Ramos (cell line): ENCODE results near the gene ABITRAM.
"Not testable (repeated sequence)": the region's sequence is repeated elsewhere in the genome, so short reads cannot be mapped to it uniquely, and the experiment has no call there.

Source experiments
- in situ Hi-C: fragments of 300-500 bp; cut with MboI; formaldehyde crosslinking; loops from one replicate; pipeline ENCODE4 v1.14.3; 2022; ENCODE audit warnings: low sequenced_read_pairs; ENCODE audit not compliant: unreplicated experiment

ABITRAM gene

GRCh38 chr9:108924466-108924865, 9.7 kb upstream of the ABITRAM start:
- in situ Hi-C loops: no loop called here

DNA sequence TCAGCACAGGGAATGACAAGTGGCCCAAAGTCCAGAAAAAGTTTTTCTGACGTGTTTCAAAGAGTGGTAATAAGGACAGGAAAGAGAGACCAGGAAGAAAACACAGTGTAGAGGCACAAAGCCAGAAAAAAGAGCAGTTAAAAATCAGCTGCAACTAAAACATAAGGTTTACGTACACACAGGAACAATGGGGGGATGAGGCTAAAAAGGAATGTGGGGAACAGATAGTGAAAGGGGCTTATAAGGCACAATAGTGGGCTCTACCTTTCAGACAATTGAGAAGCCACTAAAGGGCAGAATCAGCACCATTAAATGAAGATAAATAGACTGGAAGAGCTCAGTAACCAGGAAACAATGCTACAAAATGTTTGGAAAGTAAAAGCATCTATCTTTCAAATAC, 5.8 kb upstream of the ABITRAM start:
- in situ Hi-C loops: no loop called here

DNA sequence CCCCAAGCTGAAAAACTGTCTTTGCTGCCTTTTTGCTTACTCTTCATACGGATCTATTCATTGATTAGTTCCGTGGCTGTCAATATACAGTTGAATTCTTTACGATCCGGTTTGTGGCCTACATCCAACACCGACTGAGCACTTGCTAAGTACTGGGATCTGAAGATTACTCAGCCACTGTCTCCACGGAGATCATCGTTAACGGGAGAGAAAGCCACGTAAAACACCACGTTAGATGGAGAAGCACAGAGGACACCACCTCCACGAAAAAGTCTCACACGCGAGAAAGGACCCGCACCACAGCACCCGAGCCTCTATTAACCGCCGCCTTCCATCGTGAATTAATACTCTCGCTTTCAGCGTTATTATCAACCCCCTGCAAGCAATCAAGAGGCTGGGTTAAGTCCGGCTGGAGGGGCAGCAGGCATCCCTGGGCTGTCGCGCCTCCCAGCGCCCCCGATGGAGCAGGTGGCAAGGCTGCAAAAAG, 926 bp upstream of the ABITRAM start:
- in situ Hi-C loops: no loop called here

DNA sequence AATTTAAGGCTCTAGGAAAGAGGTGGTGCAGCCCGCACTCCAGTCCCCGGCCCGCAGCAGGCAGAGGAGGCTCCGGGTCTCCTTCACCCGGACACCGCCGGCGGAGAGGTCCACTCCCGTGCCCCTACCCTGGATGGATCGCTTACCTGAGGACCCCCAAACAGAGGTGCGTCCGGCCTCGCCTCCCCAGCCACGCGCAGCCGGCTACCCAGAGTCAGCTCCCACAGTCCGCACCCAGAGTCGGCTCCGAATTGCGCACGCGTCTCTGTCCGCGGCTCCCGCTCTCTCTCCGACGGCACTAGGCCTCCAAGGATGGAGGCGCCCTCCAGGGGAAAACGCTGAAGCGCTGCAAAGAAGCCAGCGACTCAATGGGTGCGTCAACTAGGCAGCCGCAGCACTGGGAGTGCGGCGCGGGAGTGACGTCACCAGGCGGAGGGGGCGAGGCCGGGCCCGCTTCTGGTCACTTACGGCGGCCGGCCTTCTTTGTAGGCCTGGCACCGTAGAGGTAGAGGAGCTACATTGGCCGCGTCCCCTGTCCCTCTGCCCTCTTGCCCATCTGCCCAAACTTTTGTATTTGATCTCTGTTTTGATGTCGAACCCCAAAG, 380 bp upstream of the ABITRAM start, which contains the start of gene ELP1:
Gene ELP1, minus strand, starts transcription at position 407 of the 605 bp plus-strand sequence. CDS start 2,978 bp downstream, outside the sequence.
- in situ Hi-C loops: no loop called here

DNA sequence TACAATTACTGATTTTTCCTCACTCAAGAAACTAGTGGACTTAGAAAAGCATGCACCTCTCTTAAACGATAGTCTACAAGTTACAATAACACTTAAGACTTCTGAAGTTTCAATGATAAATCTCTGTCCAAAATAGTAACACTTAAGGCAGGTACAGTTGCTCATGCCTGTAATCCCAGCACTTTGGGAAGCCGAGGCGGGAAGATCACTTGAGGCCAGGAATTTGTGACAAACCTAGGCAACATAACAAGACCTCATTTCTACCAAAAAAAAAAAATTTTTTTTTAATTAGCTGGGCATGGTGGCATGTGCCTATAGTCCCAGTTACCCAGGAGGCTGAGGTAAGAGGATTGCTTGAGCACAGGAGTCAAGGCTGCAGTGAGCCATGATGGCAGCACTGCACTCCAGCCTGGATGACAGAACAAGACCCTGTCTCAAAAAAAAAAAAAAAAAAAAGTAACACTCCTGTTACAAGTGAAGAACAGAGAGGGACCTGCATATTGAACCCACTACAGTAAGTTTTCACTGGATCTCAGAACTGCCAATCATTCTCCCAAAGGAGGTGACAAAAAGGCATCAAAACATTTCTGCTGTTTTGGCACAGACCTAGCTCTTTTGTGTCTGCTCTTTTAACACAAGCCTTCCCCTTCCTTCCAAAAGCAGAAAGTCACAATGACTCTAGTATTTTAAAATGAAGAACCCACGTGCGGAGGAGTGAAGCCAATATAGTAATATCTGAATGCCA, 3.5 kb downstream of the ABITRAM start:
- in situ Hi-C loops: no loop called here

- in situ Hi-C loops: no loop called here
Measured at GRCh38 chr9:108939975-108940374, 5.8 kb downstream of the ABITRAM start.

DNA sequence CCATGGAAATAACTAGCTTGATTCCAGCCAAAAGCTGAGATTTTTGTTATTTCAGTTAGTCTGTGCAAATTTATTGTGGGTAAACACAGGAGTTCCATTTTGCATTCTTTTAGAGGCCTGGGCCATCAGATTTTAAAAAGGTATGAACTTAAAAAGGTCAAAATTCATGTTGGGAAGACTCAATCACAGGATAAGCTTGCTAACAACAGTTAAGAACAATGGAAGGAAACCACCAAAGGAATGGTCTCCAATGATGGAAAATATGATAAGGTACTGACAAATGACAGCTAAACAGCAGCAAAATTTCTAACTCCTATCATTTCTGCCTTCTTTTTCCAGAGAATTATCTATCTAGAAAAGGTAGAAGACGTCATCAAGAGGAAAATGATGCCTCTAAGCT, 16.0 kb downstream of the ABITRAM start:
- in situ Hi-C loops: no loop called here

DNA sequence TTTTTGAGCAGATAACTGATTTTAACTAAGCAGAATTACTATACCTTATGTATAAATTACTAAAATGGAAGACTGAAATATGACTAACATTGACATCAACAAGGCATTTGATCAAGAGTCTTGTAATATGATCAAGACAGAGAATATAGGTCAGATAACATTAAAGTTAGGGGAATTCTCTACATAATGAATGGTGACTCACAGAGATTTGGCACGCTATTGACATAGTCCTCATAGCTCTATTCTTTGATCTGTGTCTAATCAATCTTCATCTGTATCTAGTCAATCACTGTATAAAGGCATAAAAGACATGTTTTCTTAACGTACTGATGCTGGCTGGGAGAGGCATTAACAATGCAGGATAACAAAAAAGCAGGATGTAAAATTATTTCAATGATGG, 17.4 kb downstream of the ABITRAM start:
- in situ Hi-C loops: no loop called here

DNA sequence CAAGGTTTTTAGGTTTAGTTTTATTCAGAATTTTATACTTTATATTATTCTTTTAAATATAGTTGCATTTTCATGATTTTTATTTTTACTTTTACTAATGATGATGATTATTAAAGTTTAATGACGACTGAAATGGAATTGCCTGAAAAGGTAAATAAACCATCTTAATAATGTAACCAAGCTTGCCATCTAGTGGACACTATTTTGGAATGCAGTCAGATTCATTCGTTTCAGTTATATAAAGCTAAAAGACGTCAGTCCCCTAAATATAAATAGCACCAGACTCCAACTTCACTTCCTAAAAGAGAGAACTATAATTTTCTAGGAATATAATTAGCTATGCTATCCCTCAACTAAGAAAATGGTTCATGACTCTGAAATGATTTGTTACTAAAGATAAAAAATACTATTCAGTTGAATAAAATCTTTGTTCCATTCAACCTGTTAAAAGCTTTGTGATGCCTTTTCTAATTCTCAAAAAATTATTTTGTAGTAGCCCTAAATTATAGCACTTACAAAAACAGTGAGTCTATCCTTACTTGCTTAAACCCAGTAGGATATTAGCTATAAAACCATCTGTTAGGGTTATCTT, 19.9 kb downstream of the ABITRAM start:
- in situ Hi-C loops: no loop called here

DNA sequence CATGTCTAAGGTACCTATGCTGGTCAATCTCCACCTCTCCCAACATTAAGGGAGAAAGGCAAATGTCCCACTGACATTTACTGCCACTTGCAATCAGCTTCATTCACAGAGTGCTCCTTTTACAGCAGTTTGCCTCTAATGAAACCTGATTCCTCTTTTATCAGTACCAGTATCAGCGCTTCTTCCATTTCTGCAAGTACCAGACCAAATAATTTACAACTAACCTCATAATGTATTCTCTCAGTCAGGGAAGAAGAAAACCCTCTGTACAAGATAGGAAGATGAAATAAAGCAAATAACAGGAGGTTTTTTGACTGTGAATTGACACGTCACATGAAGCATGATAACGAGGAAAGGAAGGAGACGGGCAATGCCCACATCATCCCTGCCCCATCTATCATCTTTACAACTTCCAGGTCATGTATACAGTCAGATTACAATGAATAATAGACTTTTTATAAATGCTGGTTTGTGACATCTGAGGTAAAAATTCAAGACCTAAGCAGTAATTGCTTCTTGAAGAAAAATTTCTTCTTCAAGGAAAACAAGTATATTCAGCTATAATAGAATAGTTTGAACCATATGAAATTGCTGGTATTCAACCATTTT, 21.9 kb downstream of the ABITRAM start:
- in situ Hi-C loops: no loop called here

GRCh38 chr9:108956631-108957026, 22.4 kb downstream of the ABITRAM start:
- in situ Hi-C loops: no loop called here

DNA sequence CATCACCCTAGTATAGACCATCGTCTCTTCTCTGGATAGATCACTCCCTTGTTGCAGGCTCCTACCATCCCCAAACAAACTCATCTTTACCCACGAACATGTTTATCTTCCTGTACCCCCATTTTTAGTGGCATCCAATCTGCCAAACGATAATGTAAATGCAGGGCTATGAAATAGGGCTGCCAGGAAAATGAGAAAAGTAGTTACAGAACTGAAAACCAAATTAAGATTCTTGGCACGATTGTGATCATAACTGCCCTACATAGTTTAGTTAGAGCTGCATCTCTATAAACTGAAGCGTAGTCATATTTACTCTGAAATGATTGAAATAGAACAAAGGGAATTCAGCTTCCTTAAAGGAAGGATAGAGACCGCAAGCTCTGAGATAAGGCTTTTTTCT, 26.1 kb downstream of the ABITRAM start:
- in situ Hi-C loops: no loop called here

GRCh38 chr9:108961151-108961550, 27.0 kb downstream of the ABITRAM start:
- in situ Hi-C loops: no loop called here

DNA sequence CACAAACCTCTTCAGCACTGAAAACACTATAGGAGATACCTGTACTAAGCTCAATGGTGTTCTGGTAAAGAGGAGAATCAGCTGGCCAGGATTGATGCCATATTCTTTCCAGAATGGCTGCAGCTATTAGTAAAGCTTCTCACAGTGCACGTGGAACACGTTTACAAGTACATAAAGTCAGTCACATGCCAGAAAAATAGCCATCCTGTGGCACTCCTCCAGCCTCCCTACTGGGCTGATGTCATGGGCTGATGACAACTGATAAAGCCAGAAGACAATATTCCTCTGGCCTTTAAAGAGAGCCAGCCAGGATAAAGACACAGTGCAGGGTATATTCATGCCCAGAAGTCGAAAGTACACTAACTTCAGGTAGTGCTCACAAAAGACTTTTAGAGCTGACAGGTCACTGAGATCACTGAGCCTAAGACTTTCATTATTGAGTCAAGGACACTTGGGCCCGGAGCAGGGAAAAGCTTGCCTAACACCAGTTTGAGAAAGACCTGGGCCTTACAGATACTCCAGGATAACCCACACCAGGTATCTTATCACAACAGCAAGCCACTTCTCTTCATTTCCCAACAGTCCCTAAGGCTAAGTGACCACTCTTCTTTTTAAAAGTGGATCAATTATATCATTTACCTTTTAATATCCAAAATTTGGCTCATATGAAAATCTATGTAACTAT, 29.4 kb downstream of the ABITRAM start:
- in situ Hi-C loops: no loop called here

- in situ Hi-C loops: no loop called here
Measured at GRCh38 chr9:108967916-108968315, 33.7 kb downstream of the ABITRAM start.

GRCh38 chr9:108971392-108971791, 37.2 kb downstream of the ABITRAM start:
- in situ Hi-C loops: not testable (repeated sequence)

GRCh38 chr9:108972186-108972585, 38.0 kb downstream of the ABITRAM start:
- in situ Hi-C loops: no loop called here

DNA sequence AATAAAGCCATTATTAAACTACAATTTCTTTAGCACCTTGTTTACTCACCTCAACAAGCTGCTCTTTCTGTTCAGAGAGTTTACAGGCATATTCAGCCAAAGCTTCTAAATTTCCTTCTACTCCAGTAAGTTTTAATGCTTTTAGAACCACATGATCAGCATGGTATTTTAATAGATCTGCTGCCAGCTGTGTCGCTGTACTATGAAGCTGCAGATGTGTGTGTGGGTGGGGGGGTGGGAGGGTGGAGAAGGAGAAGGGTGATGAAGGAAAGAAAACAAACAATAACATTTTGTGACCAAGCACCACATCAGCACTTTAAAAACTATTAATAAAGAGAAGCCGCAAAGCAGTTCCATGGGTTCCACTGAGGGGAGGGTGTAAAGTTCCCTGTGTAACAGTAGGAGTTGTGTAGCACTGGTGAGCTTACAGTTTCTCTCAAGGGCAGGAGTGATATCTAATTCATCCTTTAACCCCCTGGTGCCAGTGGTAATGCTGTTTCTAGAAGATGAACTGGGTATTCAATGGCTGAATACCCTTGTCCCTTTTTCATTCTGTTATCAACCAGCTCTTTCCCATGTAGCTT, 38.5 kb downstream of the ABITRAM start:
- in situ Hi-C loops: no loop called here

DNA sequence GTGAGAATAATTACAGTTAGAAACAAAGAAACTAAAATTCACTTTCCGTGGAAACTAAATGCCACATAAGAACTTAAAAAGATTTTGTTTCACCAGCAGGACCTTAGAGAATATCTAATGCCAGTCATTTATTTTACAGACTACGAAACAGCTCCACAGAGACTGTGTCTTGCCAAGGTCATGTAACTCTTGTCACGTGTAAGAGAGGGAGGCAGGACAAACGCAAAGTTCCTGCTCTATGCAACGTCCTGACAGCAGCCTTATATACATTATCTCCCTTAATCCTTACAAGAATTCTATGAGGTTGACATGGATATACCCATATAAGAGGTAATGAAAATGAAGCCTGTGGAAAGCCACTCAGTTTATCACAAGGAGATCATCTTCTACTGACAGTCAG, 39.7 kb downstream of the ABITRAM start:
- in situ Hi-C loops: no loop called here

- in situ Hi-C loops: no loop called here
Measured at GRCh38 chr9:108978205-108978604, 44.0 kb downstream of the ABITRAM start.
